Stimulated activated naive B cell treated with anti-CD40 and anti-IgM and Interleukin-4, amounts not matched to agents 10 μg/mL and 1 μg/mL and 100 μg/mL, for 72 hours (primary cell): ENCODE data around the gene HSD17B11.
"Not testable (repeated sequence)": the region's sequence is repeated elsewhere in the genome, so short reads cannot be mapped to it uniquely, and the experiment has no call there.

Experiments
- ATAC-seq, 2 donors: fragments of 150-1000 bp; cut with Tn5 transposase; replicated peaks; 2 replicates each; pipeline ENCODE4 v1.10.0; 2021; ENCODE audit warnings: moderate library complexity in 1 of 2
- DNase-seq: peaks from one replicate; pipeline ENCODE4 v3.0.0; 2021
- H3K27ac Mint-ChIP-seq: one replicate; pipeline ENCODE4 v1.8.0; 2022; ENCODE audit warnings: mild to moderate bottlenecking, mixed read lengths
- H3K27me3 Mint-ChIP-seq, 2 donors: one replicate each; pipeline ENCODE4 v1.8.0; 2022; ENCODE audit warnings: mixed read lengths in 2 of 2
- H3K36me3 Mint-ChIP-seq, 2 donors: one replicate each; pipeline ENCODE4 v1.8.0; 2022; ENCODE audit warnings: mixed read lengths in 2 of 2, mild to moderate bottlenecking in 1 of 2
- H3K4me1 Mint-ChIP-seq, 2 donors: one replicate each; pipeline ENCODE4 v1.8.0; 2022; ENCODE audit warnings: mixed read lengths in 2 of 2, mild to moderate bottlenecking in 1 of 2
- H3K4me3 Mint-ChIP-seq, 2 donors: one replicate each; pipeline ENCODE4 v1.8.0; 2022; ENCODE audit warnings: mild to moderate bottlenecking in 2 of 2, mixed read lengths in 2 of 2, moderate library complexity in 1 of 2
- H3K9me3 Mint-ChIP-seq, 2 donors: one replicate each; pipeline ENCODE4 v1.8.0; 2022; ENCODE audit warnings: mixed read lengths in 2 of 2, mild to moderate bottlenecking in 1 of 2

The HSD17B11 gene

DNA sequence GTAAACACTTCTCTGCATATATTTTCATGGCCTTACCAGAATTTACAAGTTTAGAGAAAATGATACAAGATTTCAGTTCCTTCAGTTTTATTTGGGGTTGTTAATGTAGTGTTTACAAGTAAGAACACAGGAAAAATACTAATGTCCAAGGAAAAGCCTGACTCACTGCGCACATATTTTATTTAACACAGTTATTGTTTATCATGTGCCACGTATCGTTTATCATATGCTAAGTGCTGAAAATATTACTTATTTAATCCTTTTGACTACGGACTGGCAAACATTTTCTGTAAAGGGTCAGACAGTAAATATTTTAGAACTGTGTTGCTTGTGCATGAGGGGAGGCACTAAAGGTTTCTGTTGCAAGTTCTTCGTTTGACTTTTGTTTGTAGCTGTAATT is 69.1 kb downstream of the HSD17B11 start:
- no peaks in the 10 kb centered on the region for H3K27me3 Mint-ChIP-seq
- no peak for ATAC-seq
- H3K4me1 Mint-ChIP-seq: no peaks in the 10 kb centered on the region
- no peak overlapping the region for H3K27ac Mint-ChIP-seq
- DNase-seq: no peak
- no peaks in the 10 kb centered on the region for H3K9me3 Mint-ChIP-seq
- H3K4me3 Mint-ChIP-seq: no peak overlapping the region
- no peaks in the 10 kb centered on the region for H3K36me3 Mint-ChIP-seq

DNA sequence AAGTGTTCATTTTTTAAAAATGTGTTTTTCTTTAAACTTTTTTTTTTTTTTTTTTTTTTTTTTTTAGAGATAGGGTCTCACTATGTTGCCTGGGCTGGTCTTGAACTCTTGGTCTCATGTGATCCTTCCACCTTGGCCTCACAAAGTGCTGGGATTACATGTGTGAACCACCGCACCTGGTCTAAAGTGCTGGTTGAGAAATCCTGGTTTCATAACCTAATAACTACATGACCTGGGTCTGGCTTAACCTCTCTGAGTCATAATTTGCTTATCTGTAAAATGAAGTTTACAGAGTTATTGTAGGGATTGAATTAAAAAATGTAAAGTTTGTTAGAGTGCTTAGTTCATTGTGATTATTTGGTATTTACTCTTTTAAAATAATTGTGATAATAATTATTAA is 73.5 kb downstream of the HSD17B11 start:
- ATAC-seq: no peak
- Mint-ChIP-seq H3K4me3 (no peak overlapping the region), H3K36me3 (peaks cover 0 to 4% of the 10 kb centered on the region in 2 donors), H3K9me3 (no peaks in the 10 kb centered on the region), H3K27me3 (no peaks in the 10 kb centered on the region), H3K27ac (no peak overlapping the region), H3K4me1 (no peaks in the 10 kb centered on the region)
- no peak for DNase-seq

DNA sequence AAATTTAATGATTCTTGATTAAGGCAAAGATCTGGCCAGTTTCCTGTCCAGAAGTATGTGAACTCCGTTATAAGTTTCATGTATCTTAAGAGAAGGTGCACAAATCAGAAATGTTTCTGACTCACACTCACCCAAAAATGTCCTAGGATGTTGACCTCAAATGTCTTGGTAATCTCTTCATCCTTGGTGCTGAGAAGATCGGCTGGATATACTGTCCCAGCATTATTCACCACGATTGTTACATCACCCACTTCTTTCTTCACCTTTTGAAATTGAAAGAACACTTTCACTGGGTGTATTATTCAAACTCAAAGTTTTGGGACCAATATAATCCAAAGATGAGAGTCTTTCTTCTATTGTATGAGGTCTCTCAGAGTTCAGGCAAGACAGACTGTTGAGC is 74.0 kb downstream of the HSD17B11 start:
- H3K27ac Mint-ChIP-seq: no peak overlapping the region
- H3K27me3 Mint-ChIP-seq: no peaks in the 10 kb centered on the region
- no peaks in the 10 kb centered on the region for H3K9me3 Mint-ChIP-seq
- H3K4me1 Mint-ChIP-seq: no peaks in the 10 kb centered on the region
- peaks cover 0 to 4% of the 10 kb centered on the region in 2 donors for H3K36me3 Mint-ChIP-seq
- H3K4me3 Mint-ChIP-seq: no peak overlapping the region
- no peak for DNase-seq
- no peak for ATAC-seq

DNA sequence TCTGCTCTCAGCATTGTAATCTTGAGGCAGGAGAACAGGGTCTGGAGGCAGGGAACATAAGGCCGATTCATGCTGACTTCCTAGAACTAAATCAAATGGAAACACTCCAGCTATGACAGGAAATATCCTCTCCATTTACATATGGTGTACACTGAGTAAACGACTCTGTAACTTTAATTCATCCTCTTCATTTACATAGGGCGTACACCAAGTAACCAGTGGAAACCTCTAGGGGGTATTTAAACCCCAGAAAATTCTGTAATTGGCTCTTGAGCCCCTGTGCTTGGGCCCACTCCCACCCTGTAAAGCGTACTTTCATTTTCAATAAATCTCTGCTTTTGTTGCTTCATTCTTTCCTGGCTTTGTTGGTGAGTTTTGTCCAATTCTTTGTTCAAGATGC is 76.0 kb downstream of the HSD17B11 start:
- not testable (repeated sequence) for H3K4me1 Mint-ChIP-seq, H3K9me3 Mint-ChIP-seq, H3K36me3 Mint-ChIP-seq, ATAC-seq, H3K27me3 Mint-ChIP-seq, DNase-seq, H3K27ac Mint-ChIP-seq, H3K4me3 Mint-ChIP-seq

DNA sequence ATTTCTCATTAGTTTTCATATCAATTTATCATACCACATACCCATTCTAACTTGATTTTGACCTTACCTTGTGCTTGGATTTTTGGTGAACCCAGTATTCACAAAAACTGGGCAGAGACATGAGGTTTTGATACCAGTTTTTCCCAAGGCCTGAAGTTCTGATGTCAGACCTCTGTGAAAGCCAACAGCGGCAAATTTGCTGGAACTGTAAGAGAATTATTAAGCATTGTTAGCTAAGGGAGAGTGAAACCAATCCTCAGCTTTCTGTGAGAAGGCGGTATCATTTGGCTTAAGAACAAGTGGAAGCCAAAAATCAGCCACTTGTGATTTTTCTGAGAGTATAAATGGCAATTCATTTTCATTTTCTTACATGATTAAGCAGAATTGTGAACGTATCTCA is 77.2 kb downstream of the HSD17B11 start:
- no peaks in the 10 kb centered on the region for H3K9me3 Mint-ChIP-seq
- ATAC-seq (no peak), DNase-seq (no peak)
- H3K36me3 Mint-ChIP-seq: peaks cover 1 to 4% of the 10 kb centered on the region in 2 donors
- no peaks in the 10 kb centered on the region for H3K4me1 Mint-ChIP-seq
- H3K27ac Mint-ChIP-seq: no peak overlapping the region
- no peaks in the 10 kb centered on the region for H3K27me3 Mint-ChIP-seq
- H3K4me3 Mint-ChIP-seq: no peak overlapping the region

DNA sequence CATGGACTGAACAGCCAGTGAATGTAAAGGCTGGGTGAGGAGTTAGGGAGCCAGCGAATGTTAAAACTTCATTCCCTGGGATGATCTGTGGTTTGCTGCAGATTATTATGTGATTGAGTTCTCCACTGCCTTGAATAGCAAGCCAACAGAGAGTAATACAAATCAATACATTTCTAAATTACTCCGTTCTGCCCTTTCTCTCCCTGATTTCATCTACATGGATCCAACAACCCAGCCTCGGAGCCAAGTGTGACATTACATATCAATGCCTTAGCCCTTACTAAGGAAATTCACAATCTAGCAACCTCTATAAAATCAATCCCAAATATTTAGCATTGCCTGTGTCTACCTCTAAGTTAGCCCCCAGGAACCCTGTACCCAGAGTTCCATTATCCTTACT is 79.3 kb downstream of the HSD17B11 start:
- H3K9me3 Mint-ChIP-seq: no peaks in the 10 kb centered on the region
- no peaks in the 10 kb centered on the region for H3K27me3 Mint-ChIP-seq
- ATAC-seq (no peak), DNase-seq (no peak)
- no peak overlapping the region for H3K27ac Mint-ChIP-seq
- no peaks in the 10 kb centered on the region for H3K4me1 Mint-ChIP-seq
- no peak overlapping the region for H3K4me3 Mint-ChIP-seq
- H3K36me3 Mint-ChIP-seq: peaks cover 1 to 4% of the 10 kb centered on the region in 2 donors

DNA sequence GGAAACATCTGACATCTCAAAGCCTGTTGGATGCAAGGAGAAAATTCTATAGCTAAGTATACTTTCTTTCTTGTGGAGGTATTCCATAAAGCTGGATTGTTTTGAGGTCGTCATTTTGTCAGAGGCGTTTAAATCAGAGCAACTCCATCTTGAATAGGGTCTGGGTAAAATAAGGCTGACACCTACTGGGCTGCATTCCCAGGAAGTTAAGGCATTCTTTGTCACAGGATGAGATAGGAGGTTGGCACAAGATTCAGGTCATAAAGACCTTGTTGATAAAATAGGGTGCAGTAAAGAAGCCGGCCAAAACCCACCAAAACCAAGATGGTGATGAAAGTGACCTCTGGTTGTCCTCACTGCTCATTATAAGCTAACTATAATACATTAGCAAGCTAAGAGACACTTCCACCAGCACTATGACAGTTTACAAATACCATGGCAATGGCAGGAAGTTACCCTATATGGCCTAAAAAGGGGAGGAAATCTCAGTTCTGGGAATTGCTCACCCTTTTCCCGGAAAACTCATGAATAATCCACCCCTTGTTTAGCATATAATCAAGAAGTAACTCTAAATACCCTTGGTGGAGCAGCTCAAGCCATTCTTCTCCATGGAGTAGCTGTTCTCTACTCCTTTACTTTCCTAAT is 80.2 kb downstream of the HSD17B11 start:
- DNase-seq (no peak), ATAC-seq (no peak)
- Mint-ChIP-seq H3K9me3 (no peaks in the 10 kb centered on the region), H3K27me3 (no peaks in the 10 kb centered on the region), H3K4me1 (no peaks in the 10 kb centered on the region), H3K36me3 (peaks cover 2 to 4% of the 10 kb centered on the region in 2 donors), H3K27ac (no peak overlapping the region), H3K4me3 (no peak overlapping the region)

DNA sequence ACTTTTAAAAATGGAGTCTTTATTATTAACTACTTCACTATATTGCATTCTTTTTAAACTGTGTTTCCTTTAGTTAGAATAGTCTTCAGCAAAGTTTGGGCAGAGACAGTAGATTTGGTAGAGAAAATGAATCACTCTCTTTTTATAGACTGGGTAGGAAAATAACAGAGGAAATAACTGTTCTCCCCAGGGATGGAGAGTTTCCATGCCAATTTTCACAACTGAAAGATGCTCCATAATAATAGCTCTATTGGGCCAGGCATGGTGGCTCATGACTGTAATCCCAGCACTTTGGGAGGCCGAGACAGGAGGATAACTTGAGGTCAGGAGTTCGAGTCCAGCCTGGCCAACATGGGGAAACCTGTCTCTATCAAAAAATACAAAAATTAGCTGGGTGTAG is 81.4 kb downstream of the HSD17B11 start:
- ATAC-seq (no peak), DNase-seq (no peak)
- H3K27ac Mint-ChIP-seq: no peak overlapping the region
- H3K27me3 Mint-ChIP-seq: no peaks in the 10 kb centered on the region
- H3K4me1 Mint-ChIP-seq: no peaks in the 10 kb centered on the region
- no peak overlapping the region for H3K4me3 Mint-ChIP-seq
- no peaks in the 10 kb centered on the region for H3K9me3 Mint-ChIP-seq
- peaks cover 3 to 4% of the 10 kb centered on the region in 2 donors for H3K36me3 Mint-ChIP-seq

DNA sequence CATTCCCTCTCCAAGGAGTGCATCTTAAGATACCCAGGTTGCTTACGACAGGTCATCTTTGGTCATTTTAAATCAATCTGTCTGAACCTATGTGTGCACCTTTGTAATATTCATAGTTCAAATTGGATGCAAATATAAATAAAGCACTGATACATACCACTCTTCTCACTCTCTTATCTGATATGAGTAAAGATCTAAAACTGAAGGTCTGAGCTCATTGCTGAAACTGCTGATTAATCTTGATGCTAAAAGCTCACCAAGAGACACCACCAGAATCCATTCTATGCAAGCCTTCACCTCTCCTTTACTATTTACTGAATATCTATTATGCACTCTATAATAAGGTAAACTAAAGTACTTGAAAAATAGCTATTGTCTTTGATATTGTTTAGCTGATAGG is 84.9 kb downstream of the HSD17B11 start:
- Mint-ChIP-seq H3K9me3 (no peaks in the 10 kb centered on the region), H3K4me3 (no peak overlapping the region), H3K27me3 (no peaks in the 10 kb centered on the region), H3K36me3 (peaks cover 0 to 6% of the 10 kb centered on the region in 2 donors), H3K27ac (no peak overlapping the region), H3K4me1 (no peaks in the 10 kb centered on the region)
- no peak for DNase-seq
- no peak for ATAC-seq

DNA sequence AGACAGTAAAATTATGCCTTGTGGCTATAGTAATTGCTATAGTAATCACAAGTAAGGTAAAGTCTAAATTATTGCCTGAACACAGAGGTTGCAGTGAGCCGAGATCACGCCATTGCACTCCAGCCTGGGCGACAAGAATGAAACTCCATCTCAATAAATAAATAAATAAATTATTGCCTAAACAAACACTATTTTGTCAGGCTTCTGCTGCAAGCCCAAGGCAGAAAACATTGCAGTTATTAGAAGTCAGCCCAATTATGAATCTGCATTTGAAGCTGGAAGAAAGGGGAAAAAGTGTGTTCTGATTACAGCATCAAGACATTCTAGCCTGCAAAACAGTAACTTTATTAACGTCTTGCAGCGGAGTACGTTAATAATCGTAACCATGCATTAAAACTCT is 85.4 kb downstream of the HSD17B11 start:
- Mint-ChIP-seq H3K27me3 (no peaks in the 10 kb centered on the region), H3K36me3 (peaks cover 0 to 6% of the 10 kb centered on the region in 2 donors), H3K4me3 (no peak overlapping the region), H3K27ac (no peak overlapping the region), H3K4me1 (no peaks in the 10 kb centered on the region), H3K9me3 (no peaks in the 10 kb centered on the region)
- DNase-seq (no peak), ATAC-seq (no peak)

DNA sequence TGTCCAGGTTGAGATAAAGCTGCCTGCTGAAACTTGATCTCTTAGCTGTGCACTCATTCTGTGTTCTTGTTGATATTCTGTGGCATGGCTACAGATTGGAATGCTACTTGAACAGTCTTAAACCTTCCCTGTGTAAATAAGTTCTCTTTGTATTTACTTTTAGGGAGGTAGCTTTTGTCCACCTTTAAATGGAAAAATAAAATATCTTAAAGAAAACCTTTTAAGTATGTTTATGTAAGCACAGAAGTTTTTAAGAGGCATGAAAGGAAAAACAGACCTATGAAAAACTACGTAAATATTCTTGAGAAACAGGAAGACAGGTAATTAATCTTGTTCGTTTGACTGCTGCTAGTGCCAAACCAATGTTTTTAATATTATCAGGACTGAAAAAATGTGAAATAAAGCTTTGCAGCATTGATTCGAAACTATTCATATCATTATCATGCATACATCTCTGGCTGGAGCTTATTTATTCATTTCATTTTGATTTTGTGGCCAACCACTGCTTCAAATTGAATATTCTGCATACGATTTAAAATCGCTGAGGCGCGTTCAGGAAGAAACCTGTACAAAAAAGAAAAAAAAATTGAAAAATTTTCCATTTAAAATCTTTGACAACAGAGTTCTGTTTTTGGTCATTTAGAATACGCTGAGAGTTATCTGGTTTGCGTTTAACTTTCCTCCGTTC is 86.1 kb downstream of the HSD17B11 start:
- H3K27ac Mint-ChIP-seq: no peak overlapping the region
- no peaks in the 10 kb centered on the region for H3K4me1 Mint-ChIP-seq
- H3K4me3 Mint-ChIP-seq: no peak overlapping the region
- H3K9me3 Mint-ChIP-seq: no peaks in the 10 kb centered on the region
- no peak for ATAC-seq
- DNase-seq: no peak
- peaks cover 0 to 5% of the 10 kb centered on the region in 2 donors for H3K36me3 Mint-ChIP-seq
- H3K27me3 Mint-ChIP-seq: no peaks in the 10 kb centered on the region

DNA sequence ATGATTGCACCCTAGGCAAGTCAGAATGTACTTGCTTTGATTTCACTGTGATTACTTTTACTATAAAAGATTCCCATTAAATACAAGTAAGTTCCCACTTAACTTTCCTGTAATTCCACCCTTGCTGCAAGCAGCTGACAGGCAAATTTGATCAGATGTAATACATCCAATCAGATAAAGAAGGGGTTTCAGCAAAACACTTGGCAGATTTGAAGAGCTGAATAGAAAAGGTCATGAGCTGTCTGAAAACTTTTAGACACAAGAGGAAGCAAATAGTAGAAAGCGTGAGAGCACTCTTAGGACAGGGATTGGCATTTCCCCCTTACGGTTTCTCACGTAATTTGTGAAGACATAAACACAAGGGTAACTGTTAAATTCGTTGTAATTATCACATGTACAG is 91.1 kb downstream of the HSD17B11 start:
- Mint-ChIP-seq H3K4me1 (no peaks in the 10 kb centered on the region), H3K36me3 (peaks cover 0 to 2% of the 10 kb centered on the region in 2 donors), H3K27ac (no peak overlapping the region), H3K27me3 (no peaks in the 10 kb centered on the region), H3K4me3 (no peak overlapping the region), H3K9me3 (peaks cover 0 to 2% of the 10 kb centered on the region in 2 donors)
- no peak for DNase-seq
- ATAC-seq: no peak

DNA sequence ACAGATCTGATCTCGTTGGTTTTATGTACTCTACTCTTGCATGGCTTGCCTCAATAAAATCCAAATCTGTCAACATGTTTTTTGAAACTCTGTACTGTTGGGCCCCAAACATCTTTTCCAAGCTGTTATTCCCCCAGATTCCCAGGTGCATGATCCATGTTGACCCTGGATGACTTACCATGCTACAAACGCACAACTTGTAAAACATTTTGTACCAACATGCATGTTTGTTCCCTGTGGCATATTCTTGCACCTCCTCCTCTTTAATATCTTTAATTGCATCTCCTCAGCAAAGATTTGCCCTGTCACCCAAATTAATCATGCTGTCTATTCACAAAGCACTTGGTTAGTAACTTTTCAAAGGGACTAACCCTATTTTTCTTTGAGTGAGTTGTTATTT is 92.6 kb downstream of the HSD17B11 start:
- Mint-ChIP-seq H3K9me3 (peaks cover 6 to 13% of the 10 kb centered on the region in 2 donors), H3K36me3 (no peaks in the 10 kb centered on the region), H3K27me3 (no peaks in the 10 kb centered on the region), H3K4me1 (no peaks in the 10 kb centered on the region), H3K4me3 (no peak overlapping the region), H3K27ac (no peak overlapping the region)
- DNase-seq (no peak), ATAC-seq (no peak)

DNA sequence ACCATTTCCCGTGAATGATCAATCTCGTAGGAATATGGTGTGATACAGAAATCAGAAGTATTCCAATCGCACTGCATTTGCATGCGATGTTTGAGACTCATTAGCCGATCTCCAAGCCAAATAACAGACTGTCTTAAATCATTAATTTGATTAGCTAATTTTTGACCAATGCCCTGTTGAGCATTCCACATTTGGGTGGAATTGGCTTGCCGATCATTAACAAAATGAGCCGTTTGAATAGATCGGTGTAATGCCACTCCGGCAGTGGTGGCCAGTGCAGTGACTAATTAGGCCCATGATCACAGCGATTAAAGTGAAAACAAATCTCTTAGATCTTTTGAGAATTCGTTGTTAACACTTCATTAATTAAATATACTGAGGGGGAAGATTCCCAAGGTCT is 96.1 kb downstream of the HSD17B11 start:
- H3K4me3 Mint-ChIP-seq, H3K27me3 Mint-ChIP-seq, H3K4me1 Mint-ChIP-seq, DNase-seq, H3K36me3 Mint-ChIP-seq, ATAC-seq, H3K27ac Mint-ChIP-seq: not testable (repeated sequence)
- peaks cover 6 to 13% of the 10 kb centered on the region in 2 donors for H3K9me3 Mint-ChIP-seq

DNA sequence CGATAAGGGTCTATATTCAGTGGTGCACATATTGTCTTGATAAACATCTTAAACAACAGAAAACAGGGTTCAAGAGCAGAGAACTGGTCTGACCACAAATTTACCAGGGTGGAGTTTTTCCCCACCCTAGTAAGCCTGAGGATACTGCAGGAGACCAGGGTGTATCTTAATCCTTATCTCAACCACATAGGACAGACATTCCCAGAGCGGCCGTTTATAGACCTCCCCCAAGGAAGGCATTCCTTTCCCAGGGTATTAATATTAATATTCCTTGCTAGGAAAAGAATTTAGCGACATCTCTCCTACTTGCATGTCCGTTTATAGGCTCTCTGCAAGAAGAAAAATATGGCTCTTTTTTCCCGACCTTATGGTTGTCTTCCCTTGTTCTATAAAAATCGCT is 97.1 kb downstream of the HSD17B11 start:
- ATAC-seq, H3K27ac Mint-ChIP-seq, H3K36me3 Mint-ChIP-seq, H3K4me1 Mint-ChIP-seq, H3K27me3 Mint-ChIP-seq, DNase-seq, H3K4me3 Mint-ChIP-seq: not testable (repeated sequence)
- H3K9me3 Mint-ChIP-seq: peaks cover 6 to 15% of the 10 kb centered on the region in 2 donors
